Measurements from ENCODE around the gene PARP12.

Gene PARP12

DNA sequence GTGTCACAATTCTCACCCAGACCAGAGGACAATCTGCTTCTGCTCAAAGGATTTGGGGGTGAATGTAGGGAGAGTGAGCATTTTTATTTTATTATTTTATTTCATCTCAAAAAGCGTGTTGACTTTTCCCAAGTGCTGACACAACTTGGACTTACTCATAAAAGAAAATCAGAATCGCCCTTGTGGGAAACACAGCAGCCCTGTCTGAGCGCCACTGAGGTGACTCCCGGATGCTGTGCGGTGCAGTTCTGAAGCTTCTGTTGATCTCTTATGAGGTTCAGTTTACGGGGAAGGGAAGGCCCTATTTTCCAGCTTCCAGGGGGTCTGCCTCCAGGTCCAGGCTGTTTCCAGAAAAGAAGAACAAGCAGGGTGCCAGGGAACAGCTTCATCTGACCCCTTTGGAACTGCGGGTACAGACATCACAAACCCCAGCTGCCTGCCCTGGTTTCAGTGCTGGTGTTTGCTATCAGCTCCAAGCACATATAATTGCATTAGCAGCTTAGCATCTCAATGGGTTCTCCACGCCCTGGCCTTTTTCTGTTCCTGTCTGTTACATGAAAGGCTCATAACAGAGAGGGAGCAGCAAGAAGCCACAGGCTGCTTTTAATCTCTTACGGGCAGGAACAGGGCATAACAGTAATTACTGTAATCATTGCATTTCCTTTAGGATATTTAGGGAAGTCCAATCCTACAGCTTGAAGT, 52.4 kb downstream of the PARP12 start:
- DNase-seq, result no peak

GRCh38 chr7:140009735-140010134, 53.0 kb downstream of the PARP12 start:
- no peak for DNase-seq

GRCh38 chr7:140008755-140009610, 53.8 kb downstream of the PARP12 start:
- no peak for DNase-seq

- DNase-seq, result no peak
These were observed 55.6 kb downstream of the PARP12 start for GRCh38 chr7:140007051-140007690.

GRCh38 chr7:140006600-140006999, 56.2 kb downstream of the PARP12 start:
- DNase-seq, result no peak

DNA sequence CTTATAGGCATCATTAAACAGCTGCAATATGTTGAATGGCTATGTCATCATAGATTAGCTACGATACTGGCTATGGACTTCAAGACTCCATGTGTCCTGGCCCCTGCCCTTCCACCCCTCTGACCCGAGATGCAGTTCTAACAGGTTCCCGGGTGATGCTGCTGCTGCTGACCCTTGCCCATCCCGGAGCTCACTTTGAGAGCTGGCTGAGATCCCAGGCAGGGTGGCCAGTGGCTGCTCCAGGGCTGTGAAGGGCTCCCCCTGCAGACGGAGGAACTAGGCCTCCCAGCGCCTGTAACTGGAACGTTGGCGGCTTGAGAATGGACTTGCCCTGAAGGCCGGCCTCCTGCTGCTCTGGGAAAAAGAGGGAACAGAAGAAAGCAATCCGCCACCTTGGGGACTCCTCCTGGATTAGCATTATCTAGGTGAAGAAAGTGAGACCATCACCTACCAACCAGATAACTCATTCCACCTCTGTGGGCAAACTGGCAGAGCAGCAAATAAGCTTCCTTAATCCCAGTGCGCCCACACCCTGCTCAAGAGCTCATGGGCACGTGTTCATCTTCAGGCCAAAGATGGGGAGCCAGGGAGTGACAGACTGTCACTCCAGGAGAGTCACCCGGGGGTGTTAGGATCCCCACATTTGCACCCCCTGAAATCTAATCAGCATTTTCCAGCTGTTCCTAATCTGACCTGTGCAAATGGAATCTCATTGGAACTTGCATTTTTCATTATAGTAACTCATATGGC, 56.8 kb downstream of the PARP12 start:
- peak; percentile 38 for DNase-seq

GRCh38 chr7:140005341-140005740, 57.4 kb downstream of the PARP12 start:
- no peak for DNase-seq

DNA sequence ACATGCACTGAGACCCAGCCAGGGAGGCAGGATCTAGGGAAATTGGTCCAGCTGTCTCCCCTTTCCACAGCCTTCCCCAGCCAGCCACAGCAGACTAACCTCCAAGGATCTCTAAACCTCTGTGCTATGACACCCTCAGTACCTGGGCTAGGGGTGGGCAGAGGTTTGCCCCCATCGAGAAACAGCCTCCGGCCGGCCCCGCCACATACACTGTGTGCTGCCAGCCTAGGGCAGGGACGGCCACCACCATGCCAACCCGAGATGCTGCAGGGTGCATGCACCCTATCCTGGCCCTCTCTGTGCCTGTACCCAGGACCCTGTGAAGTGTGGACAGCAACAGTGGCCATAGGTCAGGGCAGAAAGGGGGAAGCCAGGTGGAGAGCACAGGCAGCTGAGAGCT, 58.1 kb downstream of the PARP12 start:
- no peak for DNase-seq

GRCh38 chr7:140003913-140004382, 58.8 kb downstream of the PARP12 start:
- DNase-seq, result peak; percentile 63

- DNase-seq, result no peak
These were observed 62.0 kb downstream of the PARP12 start for GRCh38 chr7:140000666-140001268.

DNA sequence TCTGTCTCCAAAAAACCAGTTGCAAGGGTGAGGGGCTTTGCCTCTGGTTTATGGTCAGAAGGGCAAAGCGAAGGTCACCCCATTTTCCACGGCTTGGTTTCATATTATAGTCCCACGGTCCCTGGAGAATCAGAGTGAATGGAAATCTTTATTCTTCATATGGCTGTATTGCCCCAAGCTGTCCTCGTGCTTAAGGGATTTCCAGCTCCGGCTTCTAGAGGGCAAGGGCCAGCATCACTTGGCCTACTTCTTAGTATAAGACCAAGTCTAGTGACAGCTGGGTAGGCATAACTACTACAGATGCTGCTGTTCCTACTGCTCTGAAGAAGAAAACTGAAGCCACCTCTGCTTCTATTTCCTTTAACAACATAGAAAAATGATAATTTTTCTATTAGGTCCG, 63.2 kb downstream of the PARP12 start:
- no peak for DNase-seq

- DNase-seq, result no peak
These were observed 64.2 kb downstream of the PARP12 start for GRCh38 chr7:139998572-139998971.

DNA sequence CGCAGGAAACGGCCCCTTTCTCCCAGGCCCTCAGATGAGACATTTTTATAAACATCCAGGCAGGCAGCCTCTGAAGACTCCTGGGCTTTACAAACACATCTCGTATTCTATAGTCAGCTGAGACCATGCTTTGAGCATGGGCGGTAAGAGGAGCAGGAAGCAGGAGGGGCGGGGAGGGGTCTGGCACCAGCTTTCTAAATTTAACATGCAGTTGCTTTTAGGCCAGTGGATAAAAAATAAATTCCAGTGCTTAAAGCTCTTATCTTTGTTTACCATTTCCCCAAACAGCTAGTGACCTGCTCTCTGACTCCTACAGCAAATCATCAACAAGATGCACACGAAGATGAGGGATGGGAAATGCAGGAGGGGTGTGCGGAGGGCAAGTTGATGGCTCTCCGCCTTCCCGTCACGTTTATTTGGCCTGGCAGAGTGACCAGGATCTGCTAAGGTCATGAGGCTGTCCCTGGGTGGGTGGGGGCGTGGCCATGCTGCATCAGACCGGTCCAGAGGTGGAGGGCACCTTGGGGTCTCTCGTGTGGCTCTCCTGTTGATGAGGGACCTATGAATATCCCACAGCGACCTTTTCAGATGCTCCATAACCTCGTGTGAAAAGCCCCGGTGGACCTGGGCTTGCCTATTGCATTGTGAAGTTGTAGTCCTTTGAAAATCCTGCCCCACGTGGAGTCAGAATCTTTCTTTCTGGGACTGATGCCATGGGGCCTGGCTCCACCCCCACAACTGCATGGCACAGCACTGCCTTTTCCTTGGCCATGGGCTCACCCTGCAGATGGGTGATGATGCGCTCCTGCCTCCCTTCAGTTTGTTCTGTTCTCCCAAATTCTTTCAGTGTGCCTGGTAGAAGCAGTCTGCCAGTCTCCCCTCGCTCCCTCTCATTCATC, 67.5 kb downstream of the PARP12 start:
- peak; percentile 28 for DNase-seq

- no peak for DNase-seq
These were observed 68.4 kb downstream of the PARP12 start for GRCh38 chr7:139994356-139994755.

DNA sequence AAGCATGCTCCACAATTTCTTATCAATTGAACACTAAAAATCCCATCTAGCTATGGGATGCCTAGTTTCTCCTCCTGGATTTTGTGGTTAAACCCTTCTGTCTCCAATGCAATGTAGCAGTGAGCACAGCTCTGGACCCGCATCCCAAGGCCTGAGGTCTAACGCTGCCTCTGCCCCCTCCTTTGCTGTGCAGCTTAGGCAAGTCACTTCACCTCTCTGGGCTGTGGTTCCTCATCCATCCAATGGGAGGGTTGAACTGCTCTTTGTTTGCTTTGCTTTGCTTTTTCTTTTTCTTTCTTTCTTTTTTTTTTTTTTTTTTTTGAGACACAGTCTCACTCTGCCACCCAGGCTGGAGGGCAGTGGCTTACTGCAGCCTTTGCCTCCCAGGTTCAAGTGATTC, 69.2 kb downstream of the PARP12 start:
- no peak for DNase-seq

DNA sequence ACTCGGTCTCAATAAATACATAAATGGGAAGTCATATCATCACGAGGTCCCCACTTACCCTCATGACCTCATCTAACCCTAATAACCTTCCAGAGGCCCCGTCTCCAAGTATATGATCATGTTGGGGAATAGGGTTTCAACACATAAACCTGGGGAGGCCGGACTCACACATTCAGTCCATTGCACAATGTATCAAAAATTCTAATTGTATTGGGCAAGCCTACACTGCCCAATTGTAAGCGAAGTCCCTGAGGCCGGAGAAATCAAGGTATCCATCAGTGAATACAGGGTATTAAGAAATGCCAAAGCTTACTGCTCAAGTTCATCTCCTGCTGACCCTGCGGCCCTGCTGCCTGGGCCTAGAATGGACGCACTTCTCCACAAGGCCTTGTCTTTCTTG, 69.6 kb downstream of the PARP12 start:
- no peak for DNase-seq

DNA sequence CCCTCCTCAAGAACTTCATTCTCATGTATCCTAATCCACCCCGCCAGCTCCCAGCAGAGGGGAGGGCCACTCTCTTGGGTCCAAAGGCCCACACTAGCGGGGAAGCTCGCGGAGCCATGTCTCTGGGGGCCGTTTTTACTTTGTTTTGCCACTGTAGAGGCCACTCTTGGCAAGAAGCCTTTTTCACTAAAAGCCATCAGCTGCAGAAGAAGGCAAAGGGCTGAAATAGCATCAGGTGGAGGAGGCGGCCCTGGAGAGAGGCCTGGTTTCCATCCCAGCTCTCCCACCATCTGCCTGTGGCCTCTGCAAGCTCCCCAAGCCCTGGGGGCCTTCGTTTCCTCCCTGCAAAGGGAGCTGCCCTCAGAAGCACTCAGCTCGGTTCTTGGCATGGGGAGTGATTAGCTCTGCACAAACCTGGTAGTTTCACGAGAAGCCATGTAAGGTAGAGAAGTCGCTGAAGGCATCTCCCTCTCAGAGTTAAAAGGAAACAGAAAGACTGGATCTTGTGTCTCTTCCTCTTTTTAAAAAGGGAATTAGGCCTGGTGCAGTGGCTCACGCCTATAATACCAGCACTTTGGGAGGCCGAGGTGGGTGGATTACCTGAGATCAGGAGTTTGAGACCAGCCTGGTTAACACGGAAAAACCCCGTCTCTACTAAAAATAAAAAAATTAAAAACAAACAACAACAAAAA, 70.3 kb downstream of the PARP12 start:
- no peak for DNase-seq

DNA sequence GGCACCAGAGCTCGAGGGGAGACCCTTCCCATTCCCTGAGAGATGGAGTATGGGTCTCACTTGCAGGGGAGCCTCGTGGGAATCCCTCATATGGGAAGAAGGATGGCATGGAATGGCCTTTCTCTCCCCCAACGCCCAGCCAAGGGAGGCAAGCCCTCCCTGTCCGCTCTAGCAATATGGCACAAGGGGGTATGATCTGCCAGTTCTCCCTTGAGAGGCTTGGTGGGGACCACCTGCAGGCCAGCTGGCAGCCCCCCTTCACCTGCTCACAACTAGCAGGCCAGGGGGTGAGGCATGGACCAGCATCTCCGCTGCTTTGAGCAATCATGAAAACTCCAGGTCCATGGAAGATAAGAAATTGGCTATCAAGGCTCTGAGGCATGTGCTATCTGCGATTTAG, 70.8 kb downstream of the PARP12 start:
- DNase-seq, result no peak

- DNase-seq, result no peak
These were observed 71.5 kb downstream of the PARP12 start for GRCh38 chr7:139991269-139991666.

- no peak for DNase-seq
These were observed 72.0 kb downstream of the PARP12 start for GRCh38 chr7:139990571-139991268.
